GM12878 (cell line): ENCODE data around the gene ZBTB32. TPM values are rescaled to one million over a fixed set of nuclear protein-coding genes. Genes with fewer than 3 reads are reported as not detected.

Experiments used
- ATAC-seq: fragments of 200-7000 bp; cut with Tn5 transposase; 3 replicates; pipeline ENCODE4 v1.9.1; 2020; ENCODE audit warnings: mild to moderate bottlenecking, moderate library complexity
- BruUV-seq: library from RNA; stranded (reverse); fragments of 400-500 nt; replicated peaks from 2 replicates; lab custom pipeline; 2021; lab: Mats Ljungman, UMichigan
- CTCF ChIA-PET: fragments of 300-600 bp; sonication (Branson Sonifier 250); formaldehyde crosslinking; extraction: SDS; loops from one replicate; lab custom pipeline; 2021; ENCODE audit warnings: inconsistent platforms; lab: Yijun Ruan, JAX
- POLR2A ChIA-PET: fragments of 350-600 bp; formaldehyde crosslinking; extraction: SDS; loops from one replicate; lab custom pipeline; 2021; ENCODE audit warnings: inconsistent platforms; lab: Charles Lee
- RAD21 ChIA-PET: fragments of 300-600 bp; sonication (Branson Sonifier 250); formaldehyde crosslinking; loops from one replicate; lab custom pipeline; 2023; ENCODE audit warnings: antibody characterized with exemption; ENCODE audit not compliant: unreplicated experiment; lab: Charles Lee
- SMC1A ChIA-PET: fragments of 300-600 bp; sonication (Branson Sonifier 250); formaldehyde crosslinking; loops from one replicate; lab custom pipeline; 2023; ENCODE audit not compliant: unreplicated experiment, uncharacterized antibody; lab: Charles Lee
- DNase-seq: peaks from one replicate; pipeline ENCODE4 v3.0.0-alpha.2; 2011; ENCODE audit warnings: low read depth, low spot score
- FAIRE-seq: peaks from 3 replicates; lab custom pipeline; 2011; peaks lifted over from hg19 to GRCh38; lab: Jason Lieb, UNC
- H2AFZ ChIP-seq: 2 replicates; pipeline ENCODE4 v1.6.0; 2011; ENCODE audit warnings: low read depth, low read length, control low read depth; ENCODE audit not compliant: control insufficient read depth
- H3K27ac ChIP-seq: 2 replicates; pipeline ENCODE4 v1.5.1; 2011; ENCODE audit warnings: control low read depth; ENCODE audit not compliant: control insufficient read depth, insufficient read depth
- H3K27me3 ChIP-seq, 2 experiments: replicated peaks in 1 of 2; 2 replicates each; pipeline versions ENCODE4 v1.6.0 to v1.6.1; 2011; ENCODE audit warnings: low read length in 1 of 2; ENCODE audit not compliant: control insufficient read depth in 2 of 2, insufficient read depth in 2 of 2
- H3K36me3 ChIP-seq, 2 experiments: 2 replicates each; pipeline ENCODE4 v1.5.1; 2011; ENCODE audit warnings: low read length in 1 of 2; ENCODE audit not compliant: control insufficient read depth in 2 of 2, insufficient read depth in 2 of 2
- H3K4me1 ChIP-seq: 2 replicates; pipeline ENCODE4 v1.6.1; 2011; ENCODE audit warnings: mild to moderate bottlenecking, low read length, moderate library complexity, mixed read lengths; ENCODE audit not compliant: control insufficient read depth, insufficient read depth
- H3K4me2 ChIP-seq: 2 replicates; pipeline ENCODE4 v1.6.0; 2011; ENCODE audit warnings: control low read depth; ENCODE audit not compliant: control insufficient read depth, insufficient read depth
- H3K4me3 ChIP-seq: fragments of 200-600 bp; sonication (generic); 2 replicates; pipeline ENCODE4 v1.5.1; 2016
- H3K79me2 ChIP-seq: 2 replicates; pipeline ENCODE4 v1.6.0; 2011; ENCODE audit warnings: low read length; ENCODE audit not compliant: control insufficient read depth, insufficient read depth
- H3K9ac ChIP-seq: 2 replicates; pipeline ENCODE4 v1.8.0; 2011; ENCODE audit warnings: low read length, control low read depth, mixed read lengths; ENCODE audit not compliant: control insufficient read depth, insufficient read depth
- H3K9me3 ChIP-seq: replicated peaks from 3 replicates; pipeline ENCODE4 v1.5.1; 2011; ENCODE audit warnings: mild to moderate bottlenecking, low read length; ENCODE audit not compliant: control insufficient read depth, insufficient read depth
- H4K20me1 ChIP-seq: 2 replicates; pipeline ENCODE4 v1.6.0; 2011; ENCODE audit not compliant: control insufficient read depth, insufficient read depth
- CHD2 ChIP-seq: IDR thresholded peaks from 2 replicates; pipeline ENCODE4 v1.6.1; 2011; ENCODE audit warnings: low read depth, low read length, improper control_type of control experiment, borderline replicate concordance
- EZH2 ChIP-seq: IDR thresholded peaks from 2 replicates; pipeline ENCODE4 v1.6.1; 2012; ENCODE audit warnings: low read depth, mild to moderate bottlenecking, control low read depth, inconsistent platforms, low read length, borderline replicate concordance; ENCODE audit not compliant: control insufficient read depth
- IRF4 ChIP-seq: IDR thresholded peaks from 2 replicates; pipeline ENCODE4 v1.6.1; 2011; ENCODE audit warnings: low read depth, low read length
- MTA3 ChIP-seq: IDR thresholded peaks from 2 replicates; pipeline ENCODE4 v1.6.1; 2012; ENCODE audit warnings: low read length, inconsistent platforms, borderline replicate concordance
- NR2C2 ChIP-seq: IDR thresholded peaks from 2 replicates; pipeline ENCODE4 v1.6.1; 2011; ENCODE audit warnings: borderline replicate concordance, low read depth; ENCODE audit not compliant: control insufficient read depth, insufficient read length
- RBBP5 ChIP-seq: fragments of 200-600 bp; sonication (generic); conservative IDR thresholded peaks from 2 replicates; pipeline ENCODE4 v1.6.1; 2016
- ZNF24 ChIP-seq: fragments of 450-650 bp; IDR thresholded peaks from 2 replicates; pipeline ENCODE4 v1.6.1; 2017; ENCODE audit warnings: antibody characterized with exemption, mild to moderate bottlenecking
- WGBS: methylation state at CpG from one replicate; pipeline ENCODE4 v1.1.6; 2016; ENCODE audit warnings: low lambda C conversion rate; ENCODE audit not compliant: insufficient replicate concordance, insufficient coverage; ENCODE audit errors: missing lambda C conversion rate; 5-methylcytosine and 5-hydroxymethylcytosine counted together
- in situ Hi-C: fragments of 300-500 bp; cut with MboI; formaldehyde crosslinking; loops from 9 replicates; pipeline ENCODE4 v1.14.3; 2018; ENCODE audit warnings: mixed read lengths
- intact Hi-C: fragments of 100-400 bp; cut with micrococcal nuclease; formaldehyde crosslinking; loops from one replicate; pipeline ENCODE4 v1.14.2; 2022; ENCODE audit not compliant: unreplicated experiment
- polyA plus RNA-seq, 11 experiments: library from polyadenylated mRNA; depleted of rRNA in 4 of 11; unstranded in 6 of 11; stranded (reverse) in 5 of 11; fragments of >200 nt; fragmentation: Nextera tagmentation in 4 of 11; fragmentation: Illumina TruSeq in 1 of 11; extraction: Ambion mirVana in 4 of 11; extraction: Trizol in 1 of 11; gene quantifications; 1 replicate in 1 of 11; 2 replicates in 10 of 11; pipeline versions ENCODE4 v1.2.1 to v1.2.3, GENCODE V29; 2011 to 2016; ENCODE audit warnings: inconsistent platforms in 2 of 11, missing spikeins in 2 of 11, low read depth in 1 of 11
- total RNA-seq, 4 experiments: library from RNA; depleted of rRNA in 3 of 4; stranded (reverse); fragments of >200 nt in 3 of 4; fragmentation: Illumina TruSeq in 1 of 4; extraction: Trizol in 1 of 4; gene quantifications; 2 replicates each; pipeline versions ENCODE4 v1.2.1 to v1.2.3, GENCODE V29; 2013 to 2021

ZBTB32 gene
- total and polyA plus RNA-seq, 10 of the 15 experiments (the other 5 are each of a cell fraction or from before 2014, with no cell fraction given) = 1.0 to 46.7 (median 16.0) TPM

DNA sequence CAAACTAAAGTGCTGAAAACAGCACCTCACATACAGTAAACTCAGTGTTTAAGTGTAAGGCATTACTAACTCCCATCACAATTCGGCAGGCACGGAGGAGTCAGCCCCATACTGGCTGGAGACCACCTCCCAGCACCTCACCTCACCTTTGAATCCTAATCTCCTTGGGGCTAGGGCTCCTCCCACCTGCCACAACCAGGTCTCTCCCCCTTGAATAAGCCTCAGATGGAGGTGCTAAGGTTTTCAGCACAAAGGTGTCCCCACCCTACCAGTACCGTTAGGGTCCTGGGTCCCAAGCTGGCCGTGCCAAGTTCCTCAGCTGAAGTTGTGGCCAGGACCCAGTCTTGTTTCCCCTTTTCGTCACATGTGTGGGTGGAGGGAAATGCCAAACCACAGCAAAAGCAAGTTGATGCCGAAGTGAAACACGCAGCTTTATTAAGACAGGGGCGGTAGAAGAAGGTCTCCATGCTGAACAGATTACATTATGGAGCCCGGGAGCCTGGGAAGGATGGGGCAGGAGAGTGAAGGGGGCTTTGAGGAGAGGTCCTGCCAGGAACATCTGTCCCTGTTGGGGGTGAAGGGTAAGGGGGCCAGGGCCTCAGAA lies 37.9 kb downstream of the ZBTB32 start, which contains the start of gene IGFLR1 (continued):
- TF ChIP-seq EZH2 = 0 out of 2 replicates have a peak, but pooled peaks have one; percentile 21
- TF ChIP-seq NR2C2 = no peak
- peak; percentile 84 for TF ChIP-seq CHD2
- TF ChIP-seq ZNF24 = no peak
- peak; percentile 93 for TF ChIP-seq IRF4

- Histone ChIP-seq H3K79me2 (peaks cover 28% of the 10 kb centered on the region), H2AFZ (no peak overlapping the region), H3K4me2 (peak overlapping the region; percentile 90), H3K27me3 (no peaks in the 10 kb centered on the region), H3K27ac (peak overlapping the region; percentile 80; the same call in 1 of the 2 replicates), H3K4me1 (peaks cover 32% of the 10 kb centered on the region), H4K20me1 (no peaks in the 10 kb centered on the region), H3K4me3 (peak overlapping the region; percentile 85), H3K36me3 (peaks cover 4 to 7% of the 10 kb centered on the region in 2 experiments; a peak in 2 of 4 replicates), H3K9ac (0 out of 2 replicates have a peak overlapping the region, but pooled peaks have one; percentile 36), H3K9me3 (no peaks in the 10 kb centered on the region)
- TSS peak; percentile 20 for BruUV-seq
- SMC1A ChIA-PET = interaction anchor here (2.0 kb wide), 1 partner anchor 48 kb away, joined by 14 read pairs; no protein-coding TSS in a partner anchor
- FAIRE-seq = no peak
- RAD21 ChIA-PET = interaction anchor here (0.7 to 2.3 kb wide), 7 partner anchors 21 to 320 kb away, joined by 3 to 10 read pairs (median 5); partner anchors contain the start of gene COX6B1
- intact Hi-C loops (loop anchor here (2.0 kb wide), 1 partner anchor 15 kb away; the partner anchor contains the start of gene PROSER3), in situ Hi-C loops (no loop called here)
- ATAC-seq = no peak
- CTCF ChIA-PET = interaction anchor here (0.7 to 4.3 kb wide), 4 partner anchors 30 to 179 kb away, joined by 3 to 18 read pairs (median 13); no protein-coding TSS in a partner anchor
- TF ChIP-seq RBBP5 = no peak
- TF ChIP-seq MTA3 = no peak
- POLR2A ChIA-PET = interaction anchor here (0.6 to 7.1 kb wide), 10 partner anchors 13 to 1474 kb away, joined by 3 to 91 read pairs (median 8); partner anchors contain the start of genes HSPB6, PROSER3 and ZNF383
- no peak for DNase-seq
- 88% methylated on average over 17 of the region's 19 CpGs for WGBS
These were observed 39.5 kb downstream of the ZBTB32 start for GRCh38 chr19:35743640-35744429.
